GM21526 (cell line): Measurements from ENCODE around the gene FRMD3.

Source experiments
- ATAC-seq: cut with Tn5 transposase; IDR thresholded peaks from one replicate; pipeline ENCODE4 v1.9.1; 2021; ENCODE audit warnings: moderate library complexity; ENCODE audit not compliant: unreplicated experiment, low FRiP score

FRMD3 gene

GRCh38 chr9:83299094-83299493, 239.1 kb downstream of the FRMD3 start:
- ATAC-seq: no peak

- ATAC-seq: no peak
Observed at GRCh38 chr9:83296123-83296522, 242.1 kb downstream of the FRMD3 start.

GRCh38 chr9:83294816-83295215, 243.4 kb downstream of the FRMD3 start:
- no peak for ATAC-seq

- no peak for ATAC-seq
Observed at GRCh38 chr9:83291196-83291595, 247.0 kb downstream of the FRMD3 start.

- no peak for ATAC-seq
Observed at GRCh38 chr9:83290692-83291091, 247.5 kb downstream of the FRMD3 start.

- ATAC-seq: no peak
Observed at GRCh38 chr9:83287021-83287420, 251.2 kb downstream of the FRMD3 start.

- no peak for ATAC-seq
Observed at GRCh38 chr9:83285445-83286225, 252.6 kb downstream of the FRMD3 start.

GRCh38 chr9:83284746-83285145, 253.5 kb downstream of the FRMD3 start:
- no peak for ATAC-seq

GRCh38 chr9:83283528-83283927, 254.7 kb downstream of the FRMD3 start:
- ATAC-seq: no peak

- no peak for ATAC-seq
Observed at GRCh38 chr9:83281306-83282255, 256.6 kb downstream of the FRMD3 start.

GRCh38 chr9:83280790-83281189, 257.4 kb downstream of the FRMD3 start:
- no peak for ATAC-seq

- ATAC-seq: no peak
Observed at GRCh38 chr9:83280268-83280667, 257.9 kb downstream of the FRMD3 start.

- ATAC-seq: no peak
Observed at GRCh38 chr9:83274787-83275186, 263.4 kb downstream of the FRMD3 start.

- no peak for ATAC-seq
Observed at GRCh38 chr9:83271665-83272071, 266.5 kb downstream of the FRMD3 start.

- ATAC-seq: no peak
Observed at GRCh38 chr9:83270116-83270515, 268.1 kb downstream of the FRMD3 start.

- no peak for ATAC-seq
Observed at GRCh38 chr9:83267741-83268140, 270.5 kb downstream of the FRMD3 start.

- ATAC-seq: no peak
Observed at GRCh38 chr9:83266666-83267496, 271.3 kb downstream of the FRMD3 start.

GRCh38 chr9:83266331-83266665, 271.9 kb downstream of the FRMD3 start:
- ATAC-seq: no peak

- ATAC-seq: no peak
Observed at GRCh38 chr9:83264315-83264714, 273.9 kb downstream of the FRMD3 start.

GRCh38 chr9:83259558-83259957, 278.6 kb downstream of the FRMD3 start:
- no peak for ATAC-seq
